NCI-H2029 treated with DMSO at 0.1 percent for 48 hours (cell line): ENCODE results near the gene YBX2.

ENCODE experiments used
- DNase-seq: peaks from one replicate; lab custom pipeline; 2025; lab: John Stamatoyannopoulos, UW

Gene YBX2

DNA sequence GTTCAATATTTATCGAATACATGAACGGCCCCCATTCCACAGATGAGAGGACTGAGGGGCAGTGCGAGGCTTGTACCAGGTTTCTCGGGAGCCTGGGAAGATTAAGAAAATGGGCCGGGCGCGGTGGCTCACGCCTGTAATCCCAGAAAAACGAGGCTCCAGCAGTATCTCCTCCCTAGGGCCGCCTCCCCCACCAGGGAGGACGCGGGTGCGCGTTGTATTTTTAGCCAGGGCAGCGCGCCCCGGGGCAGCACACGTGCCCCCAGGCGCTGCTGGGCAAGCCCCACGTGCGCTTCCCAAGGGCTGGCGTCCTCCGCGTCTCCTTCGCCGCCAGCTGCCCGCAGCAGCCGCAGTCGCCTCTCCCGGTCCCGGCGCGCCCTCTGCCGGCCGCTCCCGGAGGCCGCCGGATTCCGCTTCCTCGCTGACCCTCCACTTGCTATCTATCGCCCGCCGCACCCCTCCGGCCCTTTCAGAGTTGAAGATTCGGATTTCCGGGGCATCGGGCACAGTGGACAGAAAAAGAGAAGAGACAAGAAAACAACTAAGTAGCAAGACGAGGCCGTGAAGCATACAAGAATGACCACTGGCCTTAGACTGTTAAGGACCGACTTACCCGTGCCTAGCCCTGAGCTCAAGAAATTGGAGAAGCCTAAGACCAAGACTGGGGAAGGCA lies 1.9 kb upstream of the YBX2 start:
- no peak for DNase-seq

- DNase-seq = no peak
These were observed 1.1 kb upstream of the YBX2 start for GRCh38 chr17:7295230-7296180.

- DNase-seq = no peak
These were observed 424 bp downstream of the YBX2 start for GRCh38 chr17:7293816-7294613.

DNA sequence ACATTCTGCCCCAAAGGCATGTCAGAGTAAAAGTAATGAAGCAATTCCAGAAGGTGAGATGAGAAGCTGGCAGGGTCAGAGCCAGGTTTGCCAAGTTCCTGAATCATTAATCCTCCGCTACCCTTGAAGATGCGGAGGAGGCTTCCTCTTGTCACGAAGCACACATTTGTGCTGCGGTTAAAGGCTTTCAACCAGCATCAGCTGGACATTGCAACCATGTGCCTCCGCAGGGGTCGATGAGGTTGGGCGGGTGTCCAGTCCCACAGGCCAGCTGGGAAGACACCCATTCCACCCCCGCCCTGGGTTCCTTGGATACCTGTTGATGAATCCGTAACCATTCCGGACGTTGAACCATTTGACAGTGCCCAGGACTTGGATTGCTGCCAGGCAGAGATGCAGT lies 1.3 kb downstream of the YBX2 start:
- no peak for DNase-seq

- DNase-seq = no peak
These were observed 1.7 kb downstream of the YBX2 start for GRCh38 chr17:7292729-7293128.

DNA sequence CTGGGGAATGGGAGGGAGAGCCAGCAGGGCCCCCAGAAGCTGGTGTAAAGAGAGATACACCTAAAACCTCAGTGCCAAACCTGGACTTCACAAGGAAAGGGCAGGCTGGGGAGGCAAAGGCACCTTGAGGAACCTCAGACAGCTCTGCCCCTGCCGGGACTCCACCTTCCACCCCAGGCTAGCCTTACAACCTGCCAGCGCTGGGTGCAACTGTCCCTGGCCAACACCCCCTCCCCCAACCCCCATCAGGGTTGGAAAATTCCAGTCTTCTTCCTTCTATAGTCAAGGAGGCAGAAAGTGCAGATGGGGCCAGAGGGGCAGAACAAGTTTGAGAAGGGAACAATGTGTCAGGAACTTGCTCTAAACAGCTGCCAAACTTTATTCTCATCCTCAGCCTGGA lies 2.2 kb downstream of the YBX2 start:
- no peak for DNase-seq

- no peak for DNase-seq
These were observed 3.8 kb downstream of the YBX2 start for GRCh38 chr17:7290685-7291084.

DNA sequence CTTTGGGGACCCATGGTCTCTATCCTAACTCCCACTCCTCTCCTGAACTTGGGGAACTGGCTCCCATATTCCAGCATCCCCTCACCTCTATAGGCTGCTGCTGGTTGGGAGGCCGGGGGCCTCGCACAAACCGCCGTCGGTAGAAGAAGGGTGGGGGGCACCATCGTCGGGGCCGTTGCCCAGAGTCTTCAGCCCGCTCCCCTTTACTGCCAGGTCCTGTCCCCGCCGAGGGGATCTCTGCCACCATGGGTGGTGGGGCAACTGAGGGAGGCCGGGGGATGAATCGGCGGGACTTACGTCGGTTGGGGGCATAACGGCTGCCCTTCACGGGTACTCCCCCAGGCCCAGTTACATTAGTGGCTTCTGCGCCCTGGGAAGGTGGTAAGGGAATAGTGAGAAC lies 4.3 kb downstream of the YBX2 start:
- no peak for DNase-seq

DNA sequence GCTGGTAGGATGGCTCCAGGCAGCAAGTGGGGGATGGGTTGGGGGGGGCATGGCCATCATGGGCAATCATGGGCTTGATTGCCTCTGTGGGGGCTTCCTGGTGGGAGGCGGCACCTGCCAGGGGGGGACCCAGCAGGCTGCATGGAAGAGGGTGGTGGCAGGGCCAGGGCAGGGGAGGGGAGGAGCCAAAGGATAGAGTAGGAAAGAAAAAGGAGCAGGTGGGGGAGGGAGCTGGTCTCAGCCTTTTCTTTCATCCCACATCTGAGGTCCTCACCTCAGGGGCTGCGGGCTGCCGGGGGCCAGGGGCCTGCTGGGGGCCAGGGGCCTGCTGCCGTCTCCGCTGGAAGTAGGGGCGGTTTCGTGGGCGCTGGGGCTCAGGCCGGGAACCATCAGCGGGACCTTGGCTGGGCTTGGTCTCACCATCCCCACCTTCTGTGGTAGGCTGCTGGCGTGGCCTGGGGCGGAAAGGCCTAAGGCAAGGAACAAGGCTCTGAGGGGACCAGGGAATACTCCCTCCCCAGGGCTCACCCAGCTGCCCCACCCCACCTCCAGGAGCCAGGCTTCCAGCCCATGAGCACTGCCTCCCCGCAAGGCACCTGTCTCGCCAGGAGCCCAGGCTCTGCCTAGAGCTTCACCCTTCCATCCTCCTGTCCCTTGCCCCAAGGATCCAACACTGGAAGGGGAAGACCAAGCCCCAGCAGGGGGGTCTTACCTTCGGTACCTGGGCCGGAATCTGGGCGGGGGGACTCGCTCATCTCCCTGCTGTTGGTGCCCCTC lies 5.0 kb downstream of the YBX2 start:
- no peak for DNase-seq

DNA sequence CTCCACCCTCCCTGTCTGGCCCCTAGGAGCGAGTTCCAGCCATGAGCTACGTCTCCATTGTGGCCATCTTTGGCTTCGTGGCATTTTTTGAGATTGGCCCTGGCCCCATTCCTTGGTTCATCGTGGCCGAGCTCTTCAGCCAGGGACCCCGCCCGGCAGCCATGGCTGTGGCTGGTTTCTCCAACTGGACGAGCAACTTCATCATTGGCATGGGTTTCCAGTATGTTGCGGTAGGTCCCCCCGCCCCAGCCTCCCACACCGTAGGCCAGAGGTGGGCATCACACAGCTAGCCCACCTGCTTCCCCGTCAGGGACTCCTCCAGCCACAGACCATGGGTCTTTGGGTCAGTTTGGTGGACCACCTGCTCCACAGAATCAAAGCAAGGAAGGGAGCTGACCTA lies 8.8 kb downstream of the YBX2 start:
- no peak for DNase-seq

DNA sequence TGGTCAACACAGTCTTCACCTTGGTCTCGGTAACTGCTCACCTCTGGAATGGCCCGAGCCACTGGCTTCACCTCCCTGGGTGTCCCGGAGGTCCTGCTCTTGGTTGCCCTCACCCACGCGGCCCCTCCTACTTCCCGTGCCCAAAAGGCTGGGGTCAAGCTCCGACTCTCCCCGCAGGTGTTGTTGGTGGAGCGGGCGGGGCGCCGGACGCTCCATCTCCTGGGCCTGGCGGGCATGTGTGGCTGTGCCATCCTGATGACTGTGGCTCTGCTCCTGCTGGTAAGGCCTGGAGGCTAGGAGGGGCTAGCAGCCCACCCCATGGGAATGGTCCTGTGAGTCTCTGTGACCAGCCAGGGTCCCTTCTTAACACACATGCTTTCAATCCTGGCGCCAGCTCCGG lies 9.5 kb downstream of the YBX2 start:
- no peak for DNase-seq

GRCh38 chr17:7283471-7284216 lies 10.8 kb downstream of the YBX2 start:
- DNase-seq = no peak

DNA sequence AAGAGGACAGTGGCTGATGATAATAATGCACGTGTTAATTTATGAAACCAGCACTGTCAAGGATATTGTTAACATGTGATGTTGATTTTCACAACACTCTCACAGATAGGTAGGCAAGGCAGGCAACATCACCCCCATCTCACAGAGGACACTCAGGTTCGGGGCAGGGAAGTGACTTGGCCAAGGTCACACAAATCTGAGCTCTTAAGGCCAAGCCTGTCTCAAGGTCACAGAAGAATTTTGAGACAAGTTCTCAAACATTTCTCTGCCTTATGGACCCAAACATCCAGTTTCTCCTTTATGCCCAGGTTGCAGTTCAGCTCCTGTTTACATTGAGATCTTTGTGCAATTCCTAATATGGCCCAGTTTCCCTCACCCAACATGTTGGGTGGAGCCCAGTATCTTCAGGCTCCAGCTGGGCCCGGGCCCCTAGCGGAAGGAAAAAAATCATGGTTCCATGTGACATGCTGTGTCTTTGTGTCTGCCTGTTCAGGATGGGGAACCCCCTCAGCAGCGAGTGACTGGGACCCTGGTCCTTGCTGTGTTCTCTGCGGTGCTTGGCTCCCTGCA lies 11.6 kb downstream of the YBX2 start:
- DNase-seq = no peak

DNA sequence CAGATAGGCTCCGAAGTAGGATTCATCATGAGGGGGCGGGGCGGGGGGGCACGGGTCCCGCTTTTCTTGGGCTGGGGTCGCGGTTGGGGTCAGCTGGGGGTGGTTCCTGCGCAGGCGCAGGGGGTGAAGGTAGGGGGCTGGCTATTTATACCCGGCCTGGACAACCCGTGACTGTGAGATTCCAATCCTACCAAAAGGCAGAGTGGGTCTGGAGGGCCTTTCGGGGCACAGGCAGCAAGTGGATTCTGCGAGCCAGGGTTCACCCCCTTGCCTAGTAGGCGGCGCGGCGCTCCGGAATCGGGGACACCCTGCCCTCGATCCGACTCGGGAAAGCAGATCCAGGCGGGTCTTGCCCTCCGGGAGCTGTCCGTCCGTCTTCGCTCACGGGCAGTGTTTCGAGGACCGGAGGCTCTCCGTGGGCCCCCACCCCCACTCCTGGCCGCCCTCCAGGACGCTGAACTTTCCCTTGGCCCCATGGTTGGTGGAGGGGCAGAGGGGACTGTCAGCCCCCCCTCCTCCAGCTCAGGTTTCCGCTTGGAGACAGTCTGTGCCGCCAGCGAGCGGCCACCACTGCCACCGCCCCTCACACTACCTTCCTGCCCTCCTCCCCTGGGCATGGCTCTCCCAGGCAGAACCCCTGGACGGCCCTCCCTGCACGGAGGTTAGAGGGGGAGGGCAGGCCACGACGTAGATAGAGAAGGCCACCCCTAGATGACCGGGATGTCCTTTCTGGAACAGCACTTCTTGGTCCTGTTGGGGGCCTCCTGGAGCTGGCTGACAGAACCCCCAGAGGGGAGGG lies 12.3 kb downstream of the YBX2 start:
- no peak for DNase-seq

- peak; percentile 25 for DNase-seq
These were observed 13.1 kb downstream of the YBX2 start, which contains the start of gene SLC2A4 for GRCh38 chr17:7281074-7281952. TSS of gene SLC2A4 (plus strand) at chr17:7281718. CDS start at chr17:7281935, 217 bp downstream.

DNA sequence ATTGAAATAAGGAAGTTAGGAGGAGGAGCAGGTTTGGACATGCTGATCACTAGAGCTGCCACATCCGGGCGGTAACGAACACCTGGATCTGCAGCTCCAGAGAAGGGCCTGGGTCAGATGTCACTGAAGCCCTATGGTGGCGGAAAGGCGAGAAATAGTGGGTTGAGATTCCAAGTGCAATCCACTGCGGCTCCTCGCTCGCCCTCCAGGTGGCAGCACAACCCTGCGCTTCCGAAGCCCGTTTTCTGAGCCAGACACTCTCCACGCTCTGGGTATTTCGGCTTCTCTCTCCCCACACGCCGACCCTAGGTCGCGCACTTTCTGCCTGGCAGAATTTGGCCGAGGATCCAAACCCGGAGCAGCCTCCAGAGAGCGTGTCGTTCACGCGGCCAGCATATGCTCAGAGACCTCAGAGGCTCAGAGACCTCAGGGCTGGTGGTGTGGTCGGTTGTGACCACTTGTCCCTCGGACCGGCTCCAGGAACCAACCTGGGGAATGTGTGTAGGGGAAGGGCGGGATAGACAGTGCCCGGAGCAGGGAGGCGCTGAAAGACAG lies 13.8 kb downstream of the YBX2 start:
- DNase-seq = peak; percentile 54

- DNase-seq = no peak
These were observed 15.0 kb downstream of the YBX2 start for GRCh38 chr17:7279448-7279847.

GRCh38 chr17:7266784-7267183 lies 27.7 kb downstream of the YBX2 start:
- no peak for DNase-seq

- no peak for DNase-seq
These were observed 30.7 kb downstream of the YBX2 start for GRCh38 chr17:7263801-7264078.
